ENCODE data around the gene RPAP2. TPM values are rescaled to one million over a fixed set of nuclear protein-coding genes. Genes with fewer than 3 reads are reported as not detected.
A peak's percentile ranks its signal among the peaks of the same experiment; 100 is the strongest.

RPAP2 gene
- total and polyA plus RNA-seq, 2 of the 8 experiments (the other 6 are each of a cell fraction or from before 2014, with no cell fraction given): 7.9 to 28.4 TPM

DNA sequence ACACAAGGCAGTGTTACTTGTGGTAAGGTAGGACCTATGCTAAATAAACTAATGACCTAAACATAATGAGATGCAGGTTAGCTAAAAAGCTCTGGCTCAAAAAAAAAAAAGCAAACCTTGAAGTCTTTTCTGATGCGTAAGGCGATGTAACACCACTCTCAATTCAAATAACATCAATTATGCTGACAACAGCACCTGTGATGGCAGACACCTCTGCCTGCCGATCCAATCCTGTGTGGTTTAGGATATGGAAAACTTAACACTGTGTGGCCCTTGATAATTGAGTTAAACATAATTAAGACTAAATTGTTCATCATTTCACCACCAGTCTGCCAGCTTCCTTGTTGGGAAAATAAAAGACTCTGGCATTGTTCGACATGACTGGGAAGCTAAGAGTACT is 9.1 kb downstream of the RPAP2 start:
- Histone ChIP-seq H2AFZ (ENCODE audit: low read length) (no peak overlapping the region), H3K4me3 (ENCODE audit: extremely low read depth in 1 of 4, insufficient read depth in 2 of 4, low read depth in 3 of 4, low read length in 4 of 4) (no peak overlapping the region), H3K36me3 (ENCODE audit: control insufficient read depth in 2 of 4, insufficient read depth in 4 of 4, low read length in 3 of 4) (peaks cover 0 to 40% (median 15%) of the 10 kb centered on the region in 4 experiments; a peak in 5 of 8 replicates), H3K27ac (ENCODE audit: low read depth, low read length) (no peak overlapping the region), H3K4me1 (replicated peaks in 1 of 4; ENCODE audit: control insufficient read depth in 3 of 4, insufficient read depth in 4 of 4, low read length in 3 of 4) (peaks cover 0 to 4% (median 0%) of the 10 kb centered on the region in 4 experiments; a peak in 1 of 7 replicates), H2AK5ac (ENCODE audit: low read depth, low read length) (no peak overlapping the region), H3K56ac (replicated peaks; ENCODE audit: insufficient read length, low read depth, low read length) (no peak overlapping the region), H3K27me3 (replicated peaks in 1 of 4; ENCODE audit: control insufficient read depth in 3 of 4, extremely low read depth in 1 of 4, insufficient read depth in 3 of 4, low read length in 3 of 4) (no peaks in the 10 kb centered on the region), H3K9ac (replicated peaks in 1 of 4; ENCODE audit: extremely low read depth in 1 of 4, low read depth in 3 of 4, low read length in 3 of 4) (no peak overlapping the region), H3K18ac (ENCODE audit: extremely low read depth, low read length) (no peak overlapping the region), H4K8ac (ENCODE audit: extremely low read depth, insufficient read depth, low read length) (no peak overlapping the region), H3K23me2 (ENCODE audit: low read depth, low read length) (no peaks in the 10 kb centered on the region), H4K91ac (replicated peaks; ENCODE audit: insufficient read length, low read length) (no peak overlapping the region), H4K5ac (ENCODE audit: insufficient read length, low read depth, low read length) (no peak overlapping the region), H2BK12ac (ENCODE audit: low read depth, low read length) (no peak overlapping the region), H3K9me3 (ENCODE audit: insufficient read depth in 2 of 2, low read depth in 1 of 2, low read length in 1 of 2) (no peaks in the 10 kb centered on the region), H3K79me2 (ENCODE audit: control insufficient read depth in 1 of 2, insufficient read depth in 2 of 2, low read length in 2 of 2) (no peaks in the 10 kb centered on the region), H2BK120ac (replicated peaks; ENCODE audit: low read depth, low read length) (no peak overlapping the region), H2BK15ac (ENCODE audit: low read length) (no peak overlapping the region), H3K4me2 (ENCODE audit: insufficient read depth in 1 of 2, low read depth in 2 of 2, low read length in 2 of 2) (no peak overlapping the region), H2BK20ac (ENCODE audit: low read length) (no peak overlapping the region), H2BK5ac (ENCODE audit: low read depth, low read length) (no peak overlapping the region), H3K14ac (ENCODE audit: insufficient read length) (no peak overlapping the region), H3K23ac (ENCODE audit: insufficient read length) (no peak overlapping the region), H3K79me1 (ENCODE audit: low read depth, low read length) (no peaks in the 10 kb centered on the region), H4K20me1 (replicated peaks in 1 of 2; ENCODE audit: control insufficient read depth in 1 of 2, insufficient read depth in 2 of 2, low read length in 2 of 2) (no peaks in the 10 kb centered on the region), H3K4ac (replicated peaks; ENCODE audit: insufficient read length, low read depth, low read length) (no peak overlapping the region)
- TF ChIP-seq CBX5 (IDR thresholded peaks at IDR 0.05; ENCODE audit: low read depth, low read length) (no peak), TBP (IDR thresholded peaks at IDR 0.05; ENCODE audit: low read depth, low read length) (no peak), BACH1 (IDR thresholded peaks at IDR 0.05; ENCODE audit: low read length) (no peak), RXRA (IDR thresholded peaks at IDR 0.05; ENCODE audit: insufficient read depth, low read depth, low read length) (no peak), GABPA (IDR thresholded peaks at IDR 0.05; ENCODE audit: borderline replicate concordance, insufficient read depth, low read length) (no peak)
- ChIA-PET CTCF (ENCODE audit: partially characterized antibody) (interaction anchor here (1.0 to 1.9 kb wide), 2 partner anchors 8 to 11 kb away, joined by 3 to 4 read pairs; no protein-coding TSS in a partner anchor), POLR2A (ENCODE audit: partially characterized antibody) (no interaction called here)
- FAIRE-seq (peak; percentile 73), DNase-seq (ENCODE audit: low read depth in 1 of 2, low spot score in 2 of 2) (no peak)
- WGBS, 2 experiments (ENCODE audit: extremely low coverage in 1 of 2, insufficient coverage in 1 of 2, insufficient read length in 1 of 2, insufficient replicate concordance in 2 of 2, low coverage in 1 of 2, low lambda C conversion rate in 2 of 2, missing lambda C conversion rate in 1 of 2): 90% methylated on average over 4 of the region's 4 CpGs; no CpG with 5 or more reads in 1 of the 2 experiments

Measured in H1 (cell line).